ENCODE results near the gene PABPN1L. TPM values are rescaled to one million over a fixed set of nuclear protein-coding genes. Genes with fewer than 3 reads are reported as not detected.
"Not testable (repeated sequence)": the region's sequence is repeated elsewhere in the genome, so short reads cannot be mapped to it uniquely, and the experiment has no call there.

Gene PABPN1L
- total and polyA plus RNA-seq, 12 donors, result 0.22 to 3.3 (median 0.62) TPM; not detected in 4

GRCh38 chr16:88895335-88895734 is 28.9 kb upstream of the PABPN1L start:
- Histone ChIP-seq H3K4me3 (no peak overlapping the region), H3K9me3 (replicated peaks in 1 of 3) (no peaks in the 10 kb centered on the region), H3K27ac (no peak overlapping the region), H3K36me3 (replicated peaks in 1 of 2) (no peaks in the 10 kb centered on the region), H3K27me3 (no peaks in the 10 kb centered on the region), H3K4me1 (replicated peaks in 1 of 2) (no peaks in the 10 kb centered on the region)
- no peak for DNase-seq
- WGBS, 4 donors, result 92 to 96% (median 96%) methylated on average over 12 to 22 of the region's 22 CpGs
- intact Hi-C loops (cut with DNase I), result no loop called here
- no peak for TF ChIP-seq POLR2A (IDR thresholded peaks at IDR 0.05)
- TF ChIP-seq CTCF (IDR thresholded peaks at IDR 0.05), result no peak

- Histone ChIP-seq H3K9me3 (replicated peaks in 1 of 3) (no peaks in the 10 kb centered on the region), H3K4me3 (no peak overlapping the region), H3K4me1 (replicated peaks in 1 of 2) (no peaks in the 10 kb centered on the region), H3K27me3 (no peaks in the 10 kb centered on the region), H3K36me3 (replicated peaks in 1 of 2) (no peaks in the 10 kb centered on the region), H3K27ac (no peak overlapping the region)
- TF ChIP-seq CTCF (IDR thresholded peaks at IDR 0.05) (no peak), POLR2A (IDR thresholded peaks at IDR 0.05) (no peak)
- DNase-seq, result no peak
- intact Hi-C loops (cut with DNase I), result no loop called here
- WGBS, 4 donors, result 86 to 91% (median 88%) methylated on average over 3 to 21 of the region's 21 CpGs
Observed at GRCh38 chr16:88894681-88895300, 28.3 kb upstream of the PABPN1L start.

GRCh38 chr16:88894266-88894665 is 27.8 kb upstream of the PABPN1L start:
- H3K36me3 ChIP-seq (replicated peaks in 1 of 2); H3K4me1 ChIP-seq (replicated peaks in 1 of 2); H3K9me3 ChIP-seq (replicated peaks in 1 of 3); DNase-seq; H3K4me3 ChIP-seq; H3K27me3 ChIP-seq; H3K27ac ChIP-seq; intact Hi-C loops (cut with DNase I): not testable (repeated sequence)
- WGBS, 4 donors, result 80 to 95% (median 93%) methylated on average over 4 to 5 of the region's 6 CpGs

GRCh38 chr16:88893127-88893968 is 26.9 kb upstream of the PABPN1L start:
- H3K9me3 ChIP-seq (replicated peaks in 1 of 3), result no peaks in the 10 kb centered on the region
- no peaks in the 10 kb centered on the region for H3K4me1 ChIP-seq (replicated peaks in 1 of 2)
- H3K36me3 ChIP-seq (replicated peaks in 1 of 2), result no peaks in the 10 kb centered on the region
- intact Hi-C loops (cut with DNase I), result no loop called here
- no peak overlapping the region for H3K4me3 ChIP-seq
- WGBS, 4 donors, result 84 to 91% (median 88%) methylated on average over 11 to 19 of the region's 19 CpGs
- H3K27me3 ChIP-seq, result no peaks in the 10 kb centered on the region
- H3K27ac ChIP-seq, result no peak overlapping the region
- no peak for TF ChIP-seq CTCF (IDR thresholded peaks at IDR 0.05)
- no peak for TF ChIP-seq POLR2A (IDR thresholded peaks at IDR 0.05)
- no peak for DNase-seq

Data from adrenal gland (tissue), 12 donors.